ENCODE data around the gene MAP6D1.
A peak's percentile ranks its signal among the peaks of the same experiment; 100 is the strongest.

The MAP6D1 gene

GRCh38 chr3:183825456-183826161 is at the start of gene MAP6D1:
Gene MAP6D1 (minus strand): TSS chr3:183825577. CDS start chr3:183825547, 30 bp downstream.
- peak; percentile 40 for DNase-seq

GRCh38 chr3:183873914-183874313 is 48.5 kb upstream of the MAP6D1 start:
- DNase-seq = no peak

DNA sequence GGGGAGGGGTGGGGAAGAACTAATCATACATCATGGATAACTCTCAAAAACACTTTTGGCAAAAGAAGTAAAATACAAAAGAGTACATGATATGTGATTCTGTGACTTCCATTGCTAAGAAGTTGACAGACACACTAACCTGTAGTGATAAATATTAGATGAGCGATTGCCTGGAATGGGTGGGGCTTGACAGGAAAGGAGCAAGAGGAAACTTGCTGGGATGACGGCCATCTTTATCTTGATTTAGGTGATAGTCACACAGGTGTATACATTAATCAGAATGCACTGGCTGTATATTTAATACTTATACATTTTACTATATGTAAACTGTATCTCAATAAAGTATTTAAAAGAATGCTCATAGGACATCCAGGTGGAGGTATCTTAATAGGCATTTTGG is 46.2 kb upstream of the MAP6D1 start:
- no peak for DNase-seq

GRCh38 chr3:183870563-183870962 is 45.2 kb upstream of the MAP6D1 start:
- no peak for DNase-seq

DNA sequence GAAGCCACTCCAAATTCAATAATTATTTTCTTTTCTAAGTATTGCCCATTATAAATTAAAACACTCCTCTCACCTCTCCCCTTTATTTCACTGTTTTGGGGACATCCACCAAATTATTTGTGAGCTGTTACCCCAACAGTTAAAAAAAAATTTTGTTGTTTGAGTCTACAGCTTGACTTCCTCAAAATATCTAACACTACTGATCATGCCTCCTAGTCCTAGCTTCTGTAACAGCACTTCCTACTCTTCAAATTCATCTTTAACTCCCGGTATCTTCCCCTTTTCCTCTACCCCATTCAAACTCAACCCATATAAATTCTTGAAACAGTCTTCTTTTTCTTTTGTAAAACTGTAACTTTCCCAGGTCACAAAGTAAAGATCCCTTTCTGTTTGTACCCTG is 43.4 kb upstream of the MAP6D1 start:
- no peak for DNase-seq

DNA sequence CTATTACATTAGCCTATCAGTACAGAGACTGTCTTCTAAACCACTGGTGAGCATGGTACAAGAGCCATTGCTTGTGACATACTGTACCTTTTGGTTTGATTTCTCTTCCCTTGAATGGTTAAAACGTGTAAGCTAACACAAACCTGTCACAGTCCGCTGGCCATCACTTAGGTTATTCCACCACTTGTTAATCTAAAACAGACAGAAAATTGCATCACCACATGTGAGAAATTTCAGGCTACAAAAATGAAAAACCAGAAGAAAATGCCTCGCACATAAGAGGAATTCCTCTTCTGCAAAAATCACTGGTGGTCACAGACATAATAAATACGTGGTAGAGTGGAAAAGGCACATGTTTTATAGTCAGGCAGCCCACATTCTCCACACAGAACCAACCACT is 37.2 kb upstream of the MAP6D1 start:
- DNase-seq = no peak

DNA sequence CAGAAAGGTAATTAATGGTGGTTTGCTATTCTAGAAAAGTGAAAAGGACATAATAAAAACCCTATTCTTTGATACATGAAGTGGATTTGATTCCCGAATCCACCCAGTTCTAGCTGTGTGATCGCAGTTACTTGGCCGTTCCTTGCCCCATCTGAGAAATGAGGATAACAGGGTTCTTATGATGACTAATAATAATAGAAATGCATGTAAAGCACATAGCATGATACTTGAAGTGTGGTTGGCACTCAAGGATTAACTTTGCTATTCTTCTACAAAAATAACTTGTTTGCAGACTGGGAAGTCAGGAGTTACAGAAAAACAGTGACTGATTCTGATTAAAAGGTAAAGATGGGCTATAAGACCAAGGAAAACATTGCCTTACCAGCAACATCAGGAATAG is 32.5 kb upstream of the MAP6D1 start:
- DNase-seq = no peak

GRCh38 chr3:183854318-183855035 is 29.1 kb upstream of the MAP6D1 start:
- no peak for DNase-seq

DNA sequence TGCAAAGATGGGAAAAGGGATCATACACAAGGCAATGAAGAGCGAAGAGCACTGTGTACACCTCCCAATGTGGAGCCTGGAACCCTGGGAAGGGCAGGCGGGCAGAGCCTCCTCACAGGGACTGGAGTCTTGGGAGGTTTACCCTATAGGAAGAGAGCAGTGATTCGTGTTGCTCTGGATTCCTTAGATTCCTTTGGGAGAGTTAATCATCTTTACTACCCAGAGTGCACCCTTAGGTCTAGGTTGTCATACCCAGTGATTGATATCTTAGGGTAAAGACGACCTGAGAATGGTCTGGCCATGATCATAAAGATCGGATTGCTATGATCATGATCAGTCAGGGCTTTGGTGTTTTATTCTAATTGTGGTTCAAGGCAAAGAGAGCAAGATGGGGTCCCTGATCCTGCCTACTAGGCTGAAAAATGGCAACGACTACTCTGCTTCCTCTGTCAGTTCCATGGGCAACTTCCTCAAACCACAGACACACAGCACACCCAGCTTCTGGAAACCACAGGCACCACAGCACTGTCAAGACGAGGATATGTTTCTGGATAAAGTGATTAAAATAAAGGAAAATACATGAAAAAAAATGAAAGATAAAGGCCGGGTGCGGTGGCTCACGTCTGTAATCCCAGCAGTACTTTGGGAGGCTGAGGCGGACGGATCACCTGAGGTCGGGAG is 20.4 kb upstream of the MAP6D1 start:
- DNase-seq = no peak

GRCh38 chr3:183845090-183845489 is 19.7 kb upstream of the MAP6D1 start:
- DNase-seq = no peak

GRCh38 chr3:183844606-183845005 is 19.2 kb upstream of the MAP6D1 start:
- DNase-seq = no peak

DNA sequence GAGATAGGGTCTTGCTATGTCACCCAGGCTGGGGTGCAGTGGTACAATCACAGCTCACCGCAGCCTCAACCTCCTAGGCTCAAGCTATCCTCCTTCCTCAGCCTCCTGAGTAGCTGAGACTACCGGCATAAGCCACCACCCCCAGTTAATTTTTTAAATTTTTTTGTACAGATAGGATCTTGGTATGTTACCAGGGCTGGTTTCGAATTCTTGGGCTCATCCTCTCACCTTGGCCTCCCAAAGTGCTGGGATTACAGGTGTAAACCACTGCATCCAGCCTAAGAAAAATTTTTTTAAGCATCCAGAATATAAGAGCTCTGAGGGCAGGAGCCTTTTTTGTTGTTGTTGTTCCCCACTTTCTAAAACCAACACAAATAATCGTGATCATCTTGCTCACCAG is 14.4 kb upstream of the MAP6D1 start:
- no peak for DNase-seq

DNA sequence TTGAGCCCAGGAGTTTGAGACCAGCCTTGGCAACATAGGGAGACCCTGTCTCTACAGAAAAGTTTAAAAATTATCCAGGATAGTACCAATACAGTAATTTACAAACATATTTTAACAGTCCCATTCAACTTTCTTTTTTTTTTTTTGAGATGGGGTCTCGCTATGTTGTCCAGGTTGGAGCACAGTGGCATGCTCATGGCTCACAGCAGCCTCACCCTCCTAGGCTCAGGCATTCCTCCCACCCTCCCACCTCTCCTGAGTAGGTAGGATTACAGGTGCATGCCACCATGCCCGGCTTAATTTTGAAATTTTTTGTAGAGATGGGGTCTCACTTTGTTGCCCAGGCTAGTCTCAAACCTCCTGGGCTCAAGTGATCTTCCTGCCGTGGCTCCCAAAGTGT is 12.5 kb upstream of the MAP6D1 start:
- DNase-seq = no peak

DNA sequence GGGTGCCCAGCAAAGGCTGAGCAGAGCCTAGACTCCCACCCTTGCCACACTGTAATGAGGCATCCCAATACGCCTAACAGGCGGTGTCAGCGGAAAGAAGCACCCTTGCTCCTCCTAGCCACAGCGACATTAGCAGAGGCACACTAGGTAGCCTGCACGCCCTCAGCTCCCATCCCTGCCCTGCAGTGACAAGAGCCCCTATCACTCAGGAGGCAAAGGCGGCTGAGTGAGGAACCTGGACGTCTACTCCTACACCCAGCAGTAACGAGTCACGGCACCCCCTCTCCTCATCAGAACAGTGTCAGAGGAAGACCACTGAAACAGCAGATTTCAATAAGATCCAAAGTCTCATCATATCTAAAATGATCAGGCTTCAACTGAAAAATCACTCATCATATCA is 12.0 kb upstream of the MAP6D1 start:
- DNase-seq = no peak

DNA sequence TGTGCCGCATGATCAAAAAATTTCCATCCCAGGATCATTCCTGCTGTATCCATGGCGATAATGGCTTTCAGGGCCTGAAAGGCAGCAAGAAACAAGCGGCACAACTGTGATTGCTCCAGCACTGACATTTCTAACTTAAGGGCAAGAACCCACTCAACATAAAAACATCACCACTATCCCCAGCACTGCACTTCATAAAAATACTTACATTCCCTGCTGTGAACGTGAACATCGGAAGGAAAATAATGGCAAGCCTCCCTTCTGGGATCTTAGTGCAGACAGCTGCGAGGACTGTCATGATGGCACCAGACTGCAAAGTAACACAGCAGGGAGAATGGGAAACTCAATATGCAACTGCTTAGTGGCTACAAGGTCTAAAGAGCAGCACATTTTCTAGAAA is 8.1 kb upstream of the MAP6D1 start:
- no peak for DNase-seq

- no peak for DNase-seq
Observed at GRCh38 chr3:183830187-183830586, 4.8 kb upstream of the MAP6D1 start.

DNA sequence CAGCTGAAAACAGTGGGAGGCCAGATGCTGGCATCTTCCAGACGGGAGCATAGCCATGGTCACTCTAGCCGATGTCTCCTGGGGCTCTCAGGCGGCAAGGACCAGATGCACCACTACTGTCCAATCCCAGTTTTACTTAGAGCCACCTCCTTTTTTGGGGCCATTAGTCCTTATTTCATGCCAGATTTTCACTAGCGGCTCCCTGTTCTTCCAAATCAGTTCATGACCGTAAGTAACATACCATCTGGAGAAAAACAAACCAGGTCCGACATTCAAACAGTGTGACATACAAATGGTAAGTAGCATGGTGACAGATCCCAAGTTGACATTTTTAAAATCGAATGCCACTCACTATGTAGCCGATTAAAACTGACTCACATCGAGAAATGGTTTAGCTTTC is 4.1 kb upstream of the MAP6D1 start:
- no peak for DNase-seq

GRCh38 chr3:183828538-183828870 is 3.1 kb upstream of the MAP6D1 start:
- DNase-seq = no peak

GRCh38 chr3:183827809-183828537 is 2.6 kb upstream of the MAP6D1 start:
- no peak for DNase-seq

- no peak for DNase-seq
Observed at GRCh38 chr3:183826448-183827250, 1.3 kb upstream of the MAP6D1 start.

DNA sequence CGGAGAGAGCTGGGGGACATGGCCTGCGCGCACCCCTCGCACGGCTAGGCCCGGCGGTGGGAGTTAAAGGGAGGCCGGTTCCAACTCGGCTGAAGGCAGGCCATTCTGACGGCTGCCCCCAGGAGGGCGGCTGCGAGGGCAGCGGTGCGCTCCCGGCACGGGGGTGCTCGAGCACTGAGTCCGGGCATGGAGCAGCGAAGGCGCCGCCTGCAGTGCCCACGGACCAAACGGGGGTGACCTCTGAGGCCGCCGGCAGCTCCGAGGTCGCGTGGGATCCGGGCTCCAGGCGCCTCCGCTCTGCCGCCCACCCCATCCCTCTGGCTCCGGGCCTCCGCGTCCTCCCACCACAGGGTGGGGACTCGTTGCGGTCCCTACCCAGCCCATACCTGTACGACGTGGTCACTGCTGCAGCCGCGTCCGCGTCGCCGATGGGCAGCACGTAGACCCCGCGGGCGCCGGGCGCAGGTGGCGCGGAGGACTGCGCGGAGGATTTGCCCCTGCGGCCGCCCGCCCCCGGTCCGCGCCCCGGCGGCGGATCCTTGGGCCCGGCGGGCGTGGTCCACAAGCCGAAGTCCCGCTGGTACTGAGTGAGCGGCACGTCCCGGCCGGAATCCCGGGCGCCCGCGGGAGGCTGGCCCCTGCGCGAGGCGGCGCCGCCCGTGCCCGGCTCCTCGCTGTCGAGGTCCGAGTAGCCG is 469 bp downstream of the MAP6D1 start:
- DNase-seq = no peak

DNA sequence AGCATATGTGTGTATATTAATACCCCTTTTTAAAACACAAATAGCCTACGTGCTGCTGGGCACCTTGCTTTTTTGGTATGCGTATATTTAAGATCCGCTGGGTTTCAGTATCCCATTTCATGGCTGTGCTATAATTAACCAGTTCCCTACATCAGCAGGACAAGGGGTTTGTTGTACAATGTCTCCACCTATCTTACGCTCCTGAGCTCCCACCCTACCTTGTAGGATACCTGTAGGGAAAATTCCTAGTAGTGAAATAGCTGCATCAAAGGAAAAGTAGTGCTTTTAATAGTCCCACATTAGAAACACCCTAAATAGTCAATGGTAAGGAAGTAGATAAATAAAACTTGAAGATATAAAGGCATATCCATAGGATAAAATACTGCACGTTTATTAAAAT is 1.4 kb downstream of the MAP6D1 start:
- no peak for DNase-seq

All from activated gamma-delta T cell treated with Interleukin-2 at 50 U/mL for 16 hours (primary cell).